ENCODE results near the gene ELMO2. TPM values are rescaled to one million over a fixed set of nuclear protein-coding genes. Genes with fewer than 3 reads are reported as not detected.

The ELMO2 gene
- total RNA-seq, 1 experiment from 2014 or later: 51.6 TPM

DNA sequence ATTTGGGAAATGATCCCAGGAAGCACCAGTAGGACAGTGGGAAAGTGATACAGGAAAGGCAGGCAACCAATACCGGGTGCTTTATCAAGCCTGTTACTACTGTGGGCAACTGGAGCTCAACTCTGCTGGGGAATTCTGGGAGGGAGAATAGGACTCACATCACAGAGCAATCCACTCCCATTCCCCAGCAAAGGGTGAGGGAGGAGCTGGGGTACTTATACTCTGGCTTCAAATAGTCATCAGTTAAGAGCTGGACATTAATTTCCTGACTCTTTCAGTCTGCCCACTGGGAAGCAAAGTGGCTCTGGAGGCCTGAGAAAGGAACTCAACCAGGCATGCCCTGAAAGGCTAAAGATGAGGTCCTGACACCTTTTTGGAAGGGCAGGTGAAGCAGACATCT, 80.6 kb downstream of the ELMO2 start:
- Mint-ChIP-seq H3K27ac (ENCODE audit: unreplicated experiment) (no peak overlapping the region), H3K27me3 (ENCODE audit: unreplicated experiment) (peaks cover 100% of the 10 kb centered on the region), H3K9me3 (ENCODE audit: low read depth, unreplicated experiment) (no peaks in the 10 kb centered on the region), H3K4me1 (ENCODE audit: low read depth, unreplicated experiment) (no peaks in the 10 kb centered on the region), H3K4me3 (ENCODE audit: low read depth, unreplicated experiment) (no peak overlapping the region), H3K36me3 (ENCODE audit: insufficient read depth, unreplicated experiment) (no peaks in the 10 kb centered on the region)
- TF ChIP-seq, protein P1, sequence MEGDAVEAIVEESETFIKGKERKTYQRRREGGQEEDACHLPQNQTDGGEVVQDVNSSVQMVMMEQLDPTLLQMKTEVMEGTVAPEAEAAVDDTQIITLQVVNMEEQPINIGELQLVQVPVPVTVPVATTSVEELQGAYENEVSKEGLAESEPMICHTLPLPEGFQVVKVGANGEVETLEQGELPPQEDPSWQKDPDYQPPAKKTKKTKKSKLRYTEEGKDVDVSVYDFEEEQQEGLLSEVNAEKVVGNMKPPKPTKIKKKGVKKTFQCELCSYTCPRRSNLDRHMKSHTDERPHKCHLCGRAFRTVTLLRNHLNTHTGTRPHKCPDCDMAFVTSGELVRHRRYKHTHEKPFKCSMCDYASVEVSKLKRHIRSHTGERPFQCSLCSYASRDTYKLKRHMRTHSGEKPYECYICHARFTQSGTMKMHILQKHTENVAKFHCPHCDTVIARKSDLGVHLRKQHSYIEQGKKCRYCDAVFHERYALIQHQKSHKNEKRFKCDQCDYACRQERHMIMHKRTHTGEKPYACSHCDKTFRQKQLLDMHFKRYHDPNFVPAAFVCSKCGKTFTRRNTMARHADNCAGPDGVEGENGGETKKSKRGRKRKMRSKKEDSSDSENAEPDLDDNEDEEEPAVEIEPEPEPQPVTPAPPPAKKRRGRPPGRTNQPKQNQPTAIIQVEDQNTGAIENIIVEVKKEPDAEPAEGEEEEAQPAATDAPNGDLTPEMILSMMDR (IDR thresholded peaks at IDR 0.05; ENCODE audit: unreplicated experiment): no peak
- intact Hi-C loops (cut with micrococcal nuclease; ENCODE audit: unreplicated experiment): loop anchor here (1.0 kb wide), 1 partner anchor 193 kb away; no protein-coding TSS in a partner anchor
- no peak for DNase-seq
- no TSS peak for BruUV-seq (replicated peaks)
- CTCF ChIA-PET: interaction anchor here (0.6 to 1.9 kb wide), 5 partner anchors 11 to 197 kb away, joined by 3 to 5 read pairs (median 3); partner anchors contain the start of gene CDH22

DNA sequence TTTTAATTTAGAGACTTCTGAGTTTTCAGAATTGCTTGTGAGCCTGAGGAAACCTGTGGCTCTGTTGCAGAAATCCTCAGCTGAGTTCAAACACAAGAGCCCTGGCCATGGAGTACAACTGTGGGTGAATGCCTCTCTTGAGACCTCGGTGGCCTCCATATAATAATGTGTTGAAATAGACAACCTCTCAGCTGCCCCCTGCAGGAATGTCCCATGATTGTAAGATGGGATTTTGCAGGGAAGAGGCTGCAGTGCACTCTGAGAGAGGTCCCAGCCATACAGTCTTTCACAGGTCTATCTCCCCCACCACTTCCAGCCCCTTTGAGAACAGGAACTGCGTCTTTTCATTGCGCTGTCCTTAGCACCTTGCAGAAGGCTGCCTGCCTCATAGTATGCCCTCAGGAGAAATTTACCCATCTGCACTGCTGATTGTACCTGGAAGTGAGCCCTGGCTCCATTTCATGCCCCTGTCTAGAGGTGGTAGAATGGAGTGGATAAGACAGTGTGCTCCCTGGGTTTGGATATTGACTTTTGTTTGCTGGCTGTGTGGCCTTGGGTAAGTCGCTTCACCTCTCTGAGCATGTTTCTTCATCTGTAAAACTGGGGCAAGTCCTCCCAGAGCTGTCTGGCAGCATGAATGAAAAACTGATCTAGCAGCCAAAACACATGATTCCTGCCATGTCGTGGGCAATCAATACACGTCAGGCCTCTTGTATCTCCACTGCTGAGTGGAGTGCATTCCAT, 81.3 kb downstream of the ELMO2 start:
- TF ChIP-seq, protein P1 (IDR thresholded peaks at IDR 0.05; ENCODE audit: unreplicated experiment): peak; percentile 71
- DNase-seq: peak; percentile 70
- Mint-ChIP-seq H3K9me3 (ENCODE audit: low read depth, unreplicated experiment) (no peaks in the 10 kb centered on the region), H3K4me1 (ENCODE audit: low read depth, unreplicated experiment) (no peaks in the 10 kb centered on the region), H3K27ac (ENCODE audit: unreplicated experiment) (no peak overlapping the region), H3K27me3 (ENCODE audit: unreplicated experiment) (peaks cover 100% of the 10 kb centered on the region), H3K4me3 (ENCODE audit: low read depth, unreplicated experiment) (no peak overlapping the region), H3K36me3 (ENCODE audit: insufficient read depth, unreplicated experiment) (no peaks in the 10 kb centered on the region)
- BruUV-seq (replicated peaks): no TSS peak
- CTCF ChIA-PET: interaction anchor here (0.9 to 1.0 kb wide), 2 partner anchors 192 to 338 kb away, joined by 3 read pairs; no protein-coding TSS in a partner anchor
- intact Hi-C loops (cut with micrococcal nuclease; ENCODE audit: unreplicated experiment): loop anchor here (1.0 kb wide), 1 partner anchor 193 kb away; no protein-coding TSS in a partner anchor

- no peaks in the 10 kb centered on the region for H3K9me3 Mint-ChIP-seq (ENCODE audit: low read depth, unreplicated experiment)
- TF ChIP-seq, protein P1 (IDR thresholded peaks at IDR 0.05; ENCODE audit: unreplicated experiment): no peak
- H3K27me3 Mint-ChIP-seq (ENCODE audit: unreplicated experiment): peaks cover 100% of the 10 kb centered on the region
- BruUV-seq (replicated peaks): no TSS peak
- no peak overlapping the region for H3K27ac Mint-ChIP-seq (ENCODE audit: unreplicated experiment)
- no peaks in the 10 kb centered on the region for H3K36me3 Mint-ChIP-seq (ENCODE audit: insufficient read depth, unreplicated experiment)
- CTCF ChIA-PET: interaction anchor here (0.9 to 1.0 kb wide), 2 partner anchors 191 to 338 kb away, joined by 3 read pairs; no protein-coding TSS in a partner anchor
- intact Hi-C loops (cut with micrococcal nuclease; ENCODE audit: unreplicated experiment): no loop called here
- H3K4me1 Mint-ChIP-seq (ENCODE audit: low read depth, unreplicated experiment): no peaks in the 10 kb centered on the region
- DNase-seq: no peak
- no peak overlapping the region for H3K4me3 Mint-ChIP-seq (ENCODE audit: low read depth, unreplicated experiment)
Observed at GRCh38 chr20:46324379-46324778, 82.0 kb downstream of the ELMO2 start.

DNA sequence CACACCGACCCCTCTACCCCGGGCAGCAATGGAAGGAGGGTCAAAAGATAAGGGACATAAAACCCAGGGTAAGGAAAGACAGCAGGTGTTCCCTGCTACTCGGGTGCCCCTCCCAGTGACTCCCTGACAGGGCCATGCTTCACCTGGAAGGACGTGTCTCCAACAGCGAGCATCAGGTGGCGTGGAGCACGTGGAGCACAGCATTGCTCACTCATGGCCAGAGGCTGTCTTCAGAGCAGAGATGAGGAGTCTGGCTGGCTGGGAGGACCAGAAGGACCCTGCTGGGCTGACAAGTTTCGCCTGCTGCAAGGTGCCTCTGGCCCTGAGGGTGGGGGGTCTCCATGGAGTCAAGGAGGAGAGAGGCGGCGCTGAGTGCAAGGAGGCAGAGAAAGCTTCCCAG, 82.9 kb downstream of the ELMO2 start:
- intact Hi-C loops (cut with micrococcal nuclease; ENCODE audit: unreplicated experiment): no loop called here
- Mint-ChIP-seq H3K27me3 (ENCODE audit: unreplicated experiment) (peaks cover 100% of the 10 kb centered on the region), H3K27ac (ENCODE audit: unreplicated experiment) (no peak overlapping the region), H3K36me3 (ENCODE audit: insufficient read depth, unreplicated experiment) (no peaks in the 10 kb centered on the region), H3K4me1 (ENCODE audit: low read depth, unreplicated experiment) (no peaks in the 10 kb centered on the region), H3K9me3 (ENCODE audit: low read depth, unreplicated experiment) (no peaks in the 10 kb centered on the region), H3K4me3 (ENCODE audit: low read depth, unreplicated experiment) (no peak overlapping the region)
- TF ChIP-seq, protein P1 (IDR thresholded peaks at IDR 0.05; ENCODE audit: unreplicated experiment): no peak
- DNase-seq: no peak
- no TSS peak for BruUV-seq (replicated peaks)
- CTCF ChIA-PET: interaction anchor here (1.0 kb wide), 1 partner anchor 8 kb away, joined by 3 read pairs; no protein-coding TSS in a partner anchor
